K562 (cell line): ENCODE data around the gene CADM2. TPM values are rescaled to one million over a fixed set of nuclear protein-coding genes. Genes with fewer than 3 reads are reported as not detected.

Experiments used
- ATF7 ChIP-seq: fragments of 450-650 bp; IDR thresholded peaks from 2 replicates; pipeline ENCODE4 v1.7.1; 2014; ENCODE audit warnings: mild to moderate bottlenecking, moderate library complexity
- CTCFL ChIP-seq: IDR thresholded peaks from 2 replicates; pipeline ENCODE4 v1.6.1; 2011; ENCODE audit warnings: borderline replicate concordance, low read depth, mild to moderate bottlenecking, moderate library complexity, low read length; ENCODE audit not compliant: insufficient read depth, poor library complexity, severe bottlenecking
- CUX1 ChIP-seq: fragments of 200-800 bp; sonication (Bioruptor generic); IDR thresholded peaks from 2 replicates; pipeline ENCODE4 v1.6.1; 2016; ENCODE audit warnings: missing genetic modification characterization, missing compliant biosample characterization
- NFRKB ChIP-seq: fragments of 450-650 bp; IDR thresholded peaks from 2 replicates; pipeline ENCODE4 v1.6.1; 2016; ENCODE audit warnings: low read depth
- POU5F1 ChIP-seq: fragments of 150-350 bp; IDR thresholded peaks from 2 replicates; pipeline ENCODE4 v1.6.1; 2014; ENCODE audit warnings: borderline replicate concordance, low read length, low read depth, mild to moderate bottlenecking; ENCODE audit not compliant: partially characterized antibody
- ZBTB5 ChIP-seq: fragments of 450-650 bp; IDR thresholded peaks from 2 replicates; pipeline ENCODE4 v1.6.1; 2017; ENCODE audit warnings: antibody characterized with exemption
- ZHX1 ChIP-seq: fragments of 150-350 bp; conservative IDR thresholded peaks from 2 replicates; pipeline ENCODE4 v1.6.1; 2014; ENCODE audit warnings: low read length
- ZNF146 ChIP-seq: IDR thresholded peaks from one replicate; pipeline ENCODE4 v1.6.1; 2018; ENCODE audit warnings: missing compliant biosample characterization; ENCODE audit not compliant: unreplicated experiment
- polyA plus RNA-seq, 8 experiments: library from polyadenylated mRNA; depleted of rRNA in 4 of 8; stranded (reverse) in 5 of 8; unstranded in 3 of 8; fragments of >200 nt; fragmentation: Nextera tagmentation in 2 of 8; fragmentation: Illumina TruSeq in 1 of 8; extraction: Ambion mirVana in 2 of 8; extraction: Trizol in 1 of 8; gene quantifications; 2 replicates each; pipeline versions ENCODE4 v1.2.1 to v1.2.3, GENCODE V29; 2011 to 2014; ENCODE audit warnings: inconsistent platforms in 1 of 8, missing spikeins in 1 of 8
- total RNA-seq, 7 experiments: library from RNA; depleted of rRNA in 6 of 7; stranded (reverse); fragments of >200 nt in 6 of 7; fragmentation: Illumina TruSeq in 2 of 7; extraction: Trizol in 2 of 7; gene quantifications; 2 replicates each; pipeline versions ENCODE4 v1.2.1 to v1.2.3, GENCODE V29; 2011 to 2021; ENCODE audit warnings: low replicate concordance in 1 of 7

Gene CADM2
- total and polyA plus RNA-seq, 9 of the 15 experiments (the other 6 are each of a cell fraction or from before 2014, with no cell fraction given), result 0.11 to 3.2 (median 0.95) TPM

- TF ChIP-seq CUX1 (CRISPR knock-in tag) (no peak), ZHX1 (no peak), ATF7 (no peak), ZBTB5 (no peak), CTCFL (no peak), POU5F1 (no peak), NFRKB (no peak), ZNF146 (CRISPR knock-in tag) (no peak)
Observed at GRCh38 chr3:85321892-85322291, 363.1 kb downstream of the CADM2 start (continued).
